NCI-H128 (cell line): ENCODE measurements around the gene ACADSB.

ENCODE experiments used
- DNase-seq: peaks from one replicate; lab custom pipeline; 2025; ENCODE audit not compliant: unreplicated experiment; lab: John Stamatoyannopoulos, UW

The ACADSB gene

GRCh38 chr10:123008355-123009104, at the start of gene ACADSB, which contains the start of gene IKZF5:
Gene ACADSB (plus strand): TSS chr10:123009006. CDS start chr10:123009030, 24 bp downstream.
Gene IKZF5 (minus strand): TSS chr10:123008795. CDS start chr10:122998625, 10,170 bp downstream.
- DNase-seq = peak; percentile 83

- DNase-seq = no peak
These were observed 46.4 kb upstream of the ACADSB start for GRCh38 chr10:122962405-122962804.

GRCh38 chr10:122966879-122967278, 41.9 kb upstream of the ACADSB start:
- no peak for DNase-seq

GRCh38 chr10:122968698-122969097, 40.1 kb upstream of the ACADSB start:
- no peak for DNase-seq

- no peak for DNase-seq
These were observed 34.8 kb upstream of the ACADSB start for GRCh38 chr10:122974023-122974422.

GRCh38 chr10:122974543-122975064, 34.2 kb upstream of the ACADSB start:
- DNase-seq = no peak

GRCh38 chr10:122980209-122981065, 28.4 kb upstream of the ACADSB start, which contains the start of gene PSTK:
Gene PSTK (plus strand): TSS chr10:122980401. CDS start chr10:122980480, 79 bp downstream.
- DNase-seq = peak; percentile 54

- DNase-seq = no peak
These were observed 27.7 kb upstream of the ACADSB start for GRCh38 chr10:122981066-122981464.

- DNase-seq = no peak
These were observed 24.9 kb upstream of the ACADSB start for GRCh38 chr10:122983898-122984297.

- no peak for DNase-seq
These were observed 24.1 kb upstream of the ACADSB start for GRCh38 chr10:122984708-122985107.

GRCh38 chr10:122986335-122986734, 22.5 kb upstream of the ACADSB start:
- no peak for DNase-seq

- DNase-seq = no peak
These were observed 20.3 kb upstream of the ACADSB start for GRCh38 chr10:122988501-122988900.

GRCh38 chr10:122990278-122990677, 18.5 kb upstream of the ACADSB start:
- DNase-seq = no peak

- no peak for DNase-seq
These were observed 16.7 kb upstream of the ACADSB start for GRCh38 chr10:122992031-122992585.

GRCh38 chr10:122993797-122994336, 14.9 kb upstream of the ACADSB start:
- DNase-seq = no peak

GRCh38 chr10:122995936-122996335, 12.9 kb upstream of the ACADSB start:
- no peak for DNase-seq

GRCh38 chr10:122997864-122998263, 10.9 kb upstream of the ACADSB start:
- DNase-seq = no peak

GRCh38 chr10:122998360-122998917, 10.4 kb upstream of the ACADSB start:
- DNase-seq = no peak

GRCh38 chr10:122998934-122999333, 9.9 kb upstream of the ACADSB start:
- no peak for DNase-seq

GRCh38 chr10:122999347-122999746, 9.5 kb upstream of the ACADSB start:
- DNase-seq = no peak

- DNase-seq = no peak
These were observed 8.7 kb upstream of the ACADSB start for GRCh38 chr10:123000155-123000554.
